ENCODE results near the gene HTR2B.
"Not testable (repeated sequence)": the region's sequence is repeated elsewhere in the genome, so short reads cannot be mapped to it uniquely, and the experiment has no call there.

The HTR2B gene

DNA sequence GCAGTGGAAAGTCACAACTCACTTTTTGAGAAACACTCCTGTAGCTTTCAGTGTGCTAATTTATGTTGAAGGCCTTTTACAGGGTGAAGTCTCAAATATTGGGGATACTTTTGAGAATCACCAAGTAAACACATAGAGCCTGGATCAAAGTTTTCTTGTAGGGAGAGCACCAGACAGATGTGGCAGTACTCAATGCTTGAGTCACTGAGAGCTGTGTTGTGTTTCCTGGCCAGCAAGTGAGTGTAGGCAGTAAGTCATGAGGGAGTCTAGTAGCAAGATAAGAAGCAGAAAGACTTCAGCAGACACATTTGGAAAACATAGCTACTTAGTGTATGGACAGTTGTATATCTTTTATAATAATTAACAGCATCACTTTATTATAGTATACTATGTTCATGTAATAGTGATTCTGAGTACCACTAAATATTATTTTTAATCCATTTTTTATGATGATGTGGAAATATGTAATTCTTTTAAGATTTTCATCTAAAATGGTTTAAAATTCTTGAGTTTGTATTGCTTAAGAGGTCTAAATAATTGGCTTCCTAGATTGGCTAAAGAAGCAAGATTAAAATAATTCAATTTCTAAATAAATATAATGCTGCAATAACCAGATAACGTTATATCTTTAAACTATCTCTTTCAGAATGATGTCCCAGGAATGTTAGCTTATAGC lies 55.3 kb downstream of the HTR2B start:
- DNase-seq = no peak

GRCh38 chr2:231068525-231069222 lies 56.2 kb downstream of the HTR2B start:
- no peak for DNase-seq

GRCh38 chr2:231067531-231067930 lies 57.3 kb downstream of the HTR2B start:
- not testable (repeated sequence) for DNase-seq

- DNase-seq = no peak
Observed at GRCh38 chr2:231065966-231066365, 58.9 kb downstream of the HTR2B start.

DNA sequence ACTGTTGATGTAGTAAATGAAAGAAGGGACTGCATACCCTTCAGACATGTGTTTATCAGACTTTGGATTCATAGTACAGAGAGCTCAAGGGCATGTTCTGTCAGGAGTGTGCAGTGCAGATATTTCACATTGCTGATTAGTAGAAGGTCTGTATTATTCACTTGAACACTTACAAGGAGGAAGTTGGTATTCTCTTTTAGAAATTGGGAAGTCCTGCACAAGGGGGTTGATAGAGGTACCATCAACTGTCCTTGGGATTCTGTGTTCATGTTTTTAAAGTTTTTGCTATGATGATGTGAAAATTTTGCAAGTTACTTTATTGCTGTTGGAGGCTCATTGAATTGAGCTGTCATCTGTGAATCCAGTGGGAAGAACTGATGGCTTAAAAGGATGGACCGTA lies 61.5 kb downstream of the HTR2B start:
- no peak for DNase-seq

- DNase-seq = no peak
Observed at GRCh38 chr2:231062776-231063175, 62.1 kb downstream of the HTR2B start.

GRCh38 chr2:231059756-231060155 lies 65.1 kb downstream of the HTR2B start:
- no peak for DNase-seq

DNA sequence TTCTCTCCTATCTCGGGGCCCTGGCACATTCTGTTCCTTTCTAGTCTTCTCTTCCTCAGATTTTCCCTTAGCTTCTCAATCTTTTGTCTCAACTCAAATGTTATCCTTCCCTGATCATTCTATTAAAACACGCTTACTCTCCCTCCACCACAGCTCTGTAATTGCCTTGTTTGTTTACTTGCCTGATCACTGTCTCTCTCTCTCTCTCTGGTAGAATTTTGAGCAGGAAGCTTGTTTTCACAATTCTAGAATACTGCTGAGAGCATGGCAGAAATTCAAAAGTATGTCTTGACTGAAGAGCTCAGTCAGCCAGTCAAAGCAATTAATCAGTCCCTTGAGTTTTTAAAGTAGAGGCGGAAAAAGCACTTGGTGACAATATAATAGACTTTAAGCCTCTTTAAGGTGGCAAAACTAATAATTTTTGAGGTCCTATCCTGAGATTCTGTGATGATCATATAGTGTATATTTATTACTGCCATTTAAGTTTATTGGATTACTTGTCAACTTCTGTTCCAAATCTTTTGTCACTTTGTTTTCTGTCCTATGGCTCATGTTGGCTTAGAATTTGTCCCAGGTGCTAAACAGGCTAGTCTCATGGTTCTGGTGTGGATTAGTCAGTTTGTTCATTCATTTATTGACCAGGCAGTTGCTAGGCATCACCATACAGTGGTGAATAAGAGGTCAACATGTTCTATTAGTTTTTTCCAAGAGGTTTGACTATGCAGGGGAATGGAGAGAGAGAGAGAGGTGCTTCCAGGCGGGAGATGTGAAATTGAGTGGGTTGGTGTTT lies 65.9 kb downstream of the HTR2B start:
- DNase-seq = no peak

All from KG1 (cell line).